Osteoblast (primary cell): ENCODE measurements around the gene STX1B. TPM values are rescaled to one million over a fixed set of nuclear protein-coding genes. Genes with fewer than 3 reads are reported as not detected.

Experiments used
- DNase-seq: peaks from one replicate; pipeline ENCODE4 v3.0.0; 2011; ENCODE audit warnings: low spot score, mixed read lengths; ENCODE audit not compliant: insufficient read length; ENCODE audit errors: missing footprints
- H2AFZ ChIP-seq: 2 replicates; pipeline ENCODE4 v1.6.0; 2011; ENCODE audit warnings: mild to moderate bottlenecking, low read length
- H3K27ac ChIP-seq: 2 replicates; pipeline ENCODE4 v1.5.1; 2011; ENCODE audit warnings: mild to moderate bottlenecking, low read depth, low read length, moderate library complexity
- H3K27me3 ChIP-seq: 2 replicates; pipeline ENCODE4 v1.6.0; 2012; ENCODE audit warnings: mild to moderate bottlenecking, control low read depth, inconsistent platforms, low read length, moderate library complexity; ENCODE audit not compliant: insufficient read depth
- H3K36me3 ChIP-seq: 2 replicates; pipeline ENCODE4 v1.5.1; 2011; ENCODE audit warnings: mild to moderate bottlenecking, low read length, control low read depth, moderate library complexity; ENCODE audit not compliant: insufficient read depth
- H3K4me1 ChIP-seq: 2 replicates; pipeline ENCODE4 v1.5.1; 2011; ENCODE audit warnings: mild to moderate bottlenecking, low read length, control low read depth, moderate library complexity; ENCODE audit not compliant: insufficient read depth
- H3K4me2 ChIP-seq: 2 replicates; pipeline ENCODE4 v1.6.0; 2011; ENCODE audit warnings: mild to moderate bottlenecking, low read length; ENCODE audit not compliant: insufficient read depth
- H3K4me3 ChIP-seq: fragments of 200-600 bp; sonication (generic); 3 replicates; pipeline ENCODE4 v1.5.1; 2012; ENCODE audit warnings: mild to moderate bottlenecking, low read length, inconsistent platforms; ENCODE audit not compliant: insufficient read depth
- H3K79me2 ChIP-seq: 2 replicates; pipeline ENCODE4 v1.6.0; 2012; ENCODE audit warnings: mild to moderate bottlenecking, low read length, control low read depth, inconsistent platforms; ENCODE audit not compliant: insufficient read depth
- H3K9me3 ChIP-seq: 2 replicates; pipeline ENCODE4 v1.5.1; 2011; ENCODE audit warnings: low read depth, low read length, control low read depth
- H4K20me1 ChIP-seq: 2 replicates; pipeline ENCODE4 v1.6.0; 2012; ENCODE audit warnings: mild to moderate bottlenecking, low read length, control low read depth; ENCODE audit not compliant: insufficient read depth
- CTCF ChIP-seq: IDR thresholded peaks from 2 replicates; pipeline ENCODE4 v1.5.1; 2011; ENCODE audit warnings: mild to moderate bottlenecking, low read depth, low read length, moderate library complexity; ENCODE audit errors: extremely low read depth
- total RNA-seq: library from RNA; depleted of rRNA; stranded (reverse); fragments of >200 nt; gene quantifications from 2 replicates; pipeline ENCODE4 v1.2.3, GENCODE V29; 2012

Gene STX1B
- total RNA-seq, 1 donor, result 0.72 TPM

GRCh38 chr16:30986129-30986991 is 24.1 kb downstream of the STX1B start:
- no peak for DNase-seq
- Histone ChIP-seq H3K4me3 (no peak overlapping the region), H3K36me3 (peaks cover 14% of the 10 kb centered on the region), H3K27ac (peak overlapping the region; percentile 45), H3K79me2 (no peaks in the 10 kb centered on the region), H2AFZ (no peak overlapping the region), H4K20me1 (no peaks in the 10 kb centered on the region), H3K4me1 (peaks cover 14% of the 10 kb centered on the region), H3K4me2 (peak overlapping the region; percentile 84), H3K9me3 (no peaks in the 10 kb centered on the region), H3K27me3 (no peaks in the 10 kb centered on the region)
- TF ChIP-seq CTCF, result no peak

- Histone ChIP-seq H2AFZ (peak overlapping the region; percentile 9), H3K4me2 (peak overlapping the region; percentile 84), H3K79me2 (no peaks in the 10 kb centered on the region), H3K4me3 (peak overlapping the region; percentile 70), H3K27me3 (no peaks in the 10 kb centered on the region), H3K27ac (peak overlapping the region; percentile 45), H4K20me1 (no peaks in the 10 kb centered on the region), H3K36me3 (peaks cover 18% of the 10 kb centered on the region), H3K4me1 (peaks cover 14% of the 10 kb centered on the region), H3K9me3 (no peaks in the 10 kb centered on the region)
- DNase-seq, result no peak
- TF ChIP-seq CTCF, result no peak
Measured at GRCh38 chr16:30985401-30986128, 24.9 kb downstream of the STX1B start.

GRCh38 chr16:30984669-30985400 is 25.6 kb downstream of the STX1B start, which contains the start of gene HSD3B7:
Gene HSD3B7 (plus strand): TSS chr16:30985207. CDS start chr16:30985659, 452 bp downstream.
- no peaks in the 10 kb centered on the region for H4K20me1 ChIP-seq
- peaks cover 23% of the 10 kb centered on the region for H3K36me3 ChIP-seq
- H3K4me3 ChIP-seq, result peak within 1 kb of the TSS; percentile 70
- no peaks in the 10 kb centered on the region for H3K79me2 ChIP-seq
- peak within 1 kb of the TSS; percentile 84 for H3K4me2 ChIP-seq
- H3K27ac ChIP-seq, result peak within 1 kb of the TSS; percentile 45
- peak; percentile 100 for DNase-seq
- peaks cover 14% of the 10 kb centered on the region for H3K4me1 ChIP-seq
- H3K27me3 ChIP-seq, result no peaks in the 10 kb centered on the region
- H3K9me3 ChIP-seq, result no peaks in the 10 kb centered on the region
- TF ChIP-seq CTCF, result peak; percentile 83
- H2AFZ ChIP-seq, result peak within 1 kb of the TSS; percentile 9
